ENCODE results near the gene COPA. TPM values are rescaled to one million over a fixed set of nuclear protein-coding genes. Genes with fewer than 3 reads are reported as not detected.
A peak's percentile ranks its signal among the peaks of the same experiment; 100 is the strongest.

Gene COPA
- polyA plus RNA-seq, 3 donors, result 76.7 to 199 (median 195) TPM

- Mint-ChIP-seq H3K4me1 (peaks cover 2% of the 10 kb centered on the region), H3K27ac (peak overlapping the region in 2 of 7 donors; percentile 4 to 12), H3K4me3 (no peak overlapping the region), H3K27me3 (ENCODE audit: low read depth in 3 of 3) (no peaks in the 10 kb centered on the region), H3K36me3 (peaks cover 77 to 95% of the 10 kb centered on the region in 2 donors), H3K9me3 (peaks cover 0 to 3% (median 0%) of the 10 kb centered on the region in 7 donors)
- peaks cover 90% of the 10 kb centered on the region for H4K20me1 ChIP-seq (ENCODE audit: insufficient read depth, low read length)
- no peaks in the 10 kb centered on the region for H3K4me1 ChIP-seq (ENCODE audit: control insufficient read depth in 1 of 2, insufficient read depth in 2 of 2, low read length in 2 of 2)
- peak overlapping the region in 1 of 2 donors; percentile 3 for H3K27ac ChIP-seq (ENCODE audit: low read depth in 1 of 2, low read length in 2 of 2)
- H2AFZ ChIP-seq (ENCODE audit: insufficient read depth, low read depth, low read length, poor library complexity, severe bottlenecking), result no peak overlapping the region
- no peak overlapping the region for H3K4me2 ChIP-seq (replicated peaks; ENCODE audit: extremely low read depth, low read length, poor library complexity, severe bottlenecking)
- H3K4me3 ChIP-seq (replicated peaks in 1 of 3; ENCODE audit: low read depth in 2 of 3, low read length in 3 of 3), result no peak overlapping the region
- no peak for TF ChIP-seq CTCF (IDR thresholded peaks at IDR 0.05)
- H3K27me3 ChIP-seq (ENCODE audit: control insufficient read depth in 2 of 2, insufficient read depth in 2 of 2, low read length in 2 of 2), result no peaks in the 10 kb centered on the region
- no peak for DNase-seq
- peaks cover 90 to 99% of the 10 kb centered on the region in 2 donors for H3K36me3 ChIP-seq (replicated peaks in 1 of 2; ENCODE audit: control insufficient read depth in 1 of 2, insufficient read depth in 2 of 2, low read length in 2 of 2)
- peaks cover 34% of the 10 kb centered on the region for H3K79me2 ChIP-seq (ENCODE audit: insufficient read depth, low read length)
- intact Hi-C loops (cut with micrococcal nuclease), result no loop called here
- no peak overlapping the region for H3K9ac ChIP-seq (ENCODE audit: insufficient read depth, low read length, poor library complexity, severe bottlenecking)
- WGBS (ENCODE audit: insufficient coverage), result 100% methylated on average over 1 of the region's 4 CpGs
- no peaks in the 10 kb centered on the region for H3K9me3 ChIP-seq (replicated peaks in 1 of 2; ENCODE audit: control insufficient read depth in 1 of 2, insufficient read depth in 1 of 2, low read length in 2 of 2)
Measured at GRCh38 chr1:160325252-160325651, 17.8 kb downstream of the COPA start.

- no peak overlapping the region for H2AFZ ChIP-seq (ENCODE audit: insufficient read depth, low read depth, low read length, poor library complexity, severe bottlenecking)
- no peak overlapping the region for H3K9ac ChIP-seq (ENCODE audit: insufficient read depth, low read length, poor library complexity, severe bottlenecking)
- no peak overlapping the region for H3K4me2 ChIP-seq (replicated peaks; ENCODE audit: extremely low read depth, low read length, poor library complexity, severe bottlenecking)
- peaks cover 0 to 3% (median 0%) of the 10 kb centered on the region in 7 donors for H3K9me3 Mint-ChIP-seq
- H3K27me3 Mint-ChIP-seq (ENCODE audit: low read depth in 3 of 3), result no peaks in the 10 kb centered on the region
- H4K20me1 ChIP-seq (ENCODE audit: insufficient read depth, low read length), result peaks cover 88% of the 10 kb centered on the region
- H3K36me3 Mint-ChIP-seq, result peaks cover 75 to 97% of the 10 kb centered on the region in 2 donors
- no peak overlapping the region for H3K27ac ChIP-seq (ENCODE audit: low read depth in 1 of 2, low read length in 2 of 2)
- H3K4me3 Mint-ChIP-seq, result no peak overlapping the region
- H3K36me3 ChIP-seq (replicated peaks in 1 of 2; ENCODE audit: control insufficient read depth in 1 of 2, insufficient read depth in 2 of 2, low read length in 2 of 2), result peaks cover 87 to 99% of the 10 kb centered on the region in 2 donors
- no peaks in the 10 kb centered on the region for H3K27me3 ChIP-seq (ENCODE audit: control insufficient read depth in 2 of 2, insufficient read depth in 2 of 2, low read length in 2 of 2)
- intact Hi-C loops (cut with micrococcal nuclease), result no loop called here
- WGBS (ENCODE audit: insufficient coverage), result no CpG with 5 or more reads among the region's 6 CpGs
- H3K9me3 ChIP-seq (replicated peaks in 1 of 2; ENCODE audit: control insufficient read depth in 1 of 2, insufficient read depth in 1 of 2, low read length in 2 of 2), result no peaks in the 10 kb centered on the region
- H3K4me1 Mint-ChIP-seq, result no peaks in the 10 kb centered on the region
- H3K4me1 ChIP-seq (ENCODE audit: control insufficient read depth in 1 of 2, insufficient read depth in 2 of 2, low read length in 2 of 2), result no peaks in the 10 kb centered on the region
- no peak for TF ChIP-seq CTCF (IDR thresholded peaks at IDR 0.05)
- no peak overlapping the region for H3K4me3 ChIP-seq (replicated peaks in 1 of 3; ENCODE audit: low read depth in 2 of 3, low read length in 3 of 3)
- DNase-seq, result no peak
- peaks cover 45% of the 10 kb centered on the region for H3K79me2 ChIP-seq (ENCODE audit: insufficient read depth, low read length)
- H3K27ac Mint-ChIP-seq, result no peak overlapping the region
Measured at GRCh38 chr1:160322831-160323230, 20.2 kb downstream of the COPA start.
